ENCODE results near the gene ATP8B3.

Gene ATP8B3

GRCh38 chr19:1847684-1848398 lies 35.8 kb upstream of the ATP8B3 start:
- CTCF ChIA-PET: interaction anchor here (2.0 to 13.7 kb wide), 3 partner anchors 10 to 23 kb away, joined by 7 to 292 read pairs (median 54); no protein-coding TSS in a partner anchor
- POLR2A ChIA-PET: no interaction called here
- H3K4me3 ChIP-seq (ENCODE audit: low read depth, low read length): peak overlapping the region; percentile 96
- TF ChIP-seq, protein P1, sequence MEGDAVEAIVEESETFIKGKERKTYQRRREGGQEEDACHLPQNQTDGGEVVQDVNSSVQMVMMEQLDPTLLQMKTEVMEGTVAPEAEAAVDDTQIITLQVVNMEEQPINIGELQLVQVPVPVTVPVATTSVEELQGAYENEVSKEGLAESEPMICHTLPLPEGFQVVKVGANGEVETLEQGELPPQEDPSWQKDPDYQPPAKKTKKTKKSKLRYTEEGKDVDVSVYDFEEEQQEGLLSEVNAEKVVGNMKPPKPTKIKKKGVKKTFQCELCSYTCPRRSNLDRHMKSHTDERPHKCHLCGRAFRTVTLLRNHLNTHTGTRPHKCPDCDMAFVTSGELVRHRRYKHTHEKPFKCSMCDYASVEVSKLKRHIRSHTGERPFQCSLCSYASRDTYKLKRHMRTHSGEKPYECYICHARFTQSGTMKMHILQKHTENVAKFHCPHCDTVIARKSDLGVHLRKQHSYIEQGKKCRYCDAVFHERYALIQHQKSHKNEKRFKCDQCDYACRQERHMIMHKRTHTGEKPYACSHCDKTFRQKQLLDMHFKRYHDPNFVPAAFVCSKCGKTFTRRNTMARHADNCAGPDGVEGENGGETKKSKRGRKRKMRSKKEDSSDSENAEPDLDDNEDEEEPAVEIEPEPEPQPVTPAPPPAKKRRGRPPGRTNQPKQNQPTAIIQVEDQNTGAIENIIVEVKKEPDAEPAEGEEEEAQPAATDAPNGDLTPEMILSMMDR (IDR thresholded peaks at IDR 0.05; ENCODE audit: insufficient read depth, low read length, missing control alignments): no peak
- DNase-seq (ENCODE audit: low read depth, low spot score): no peak

DNA sequence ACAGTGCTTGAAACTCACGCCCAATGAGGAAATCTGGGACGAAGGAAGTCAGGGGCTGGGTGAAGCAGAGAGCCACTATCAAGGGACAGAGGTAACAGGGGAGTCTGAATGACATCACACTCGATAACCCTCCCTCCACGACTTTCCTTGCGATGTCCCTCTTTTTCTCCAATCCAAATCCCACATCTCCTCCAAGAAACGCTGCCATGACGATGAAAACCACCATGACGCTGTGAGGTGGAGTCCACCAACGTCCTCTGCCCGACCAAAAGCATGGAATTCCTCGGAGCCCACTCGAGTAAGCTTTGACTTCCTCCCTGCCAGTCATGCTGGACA lies 35.2 kb upstream of the ATP8B3 start:
- TF ChIP-seq, protein P1 (IDR thresholded peaks at IDR 0.05; ENCODE audit: insufficient read depth, low read length, missing control alignments): no peak
- no peak for DNase-seq (ENCODE audit: low read depth, low spot score)
- peak overlapping the region; percentile 96 for H3K4me3 ChIP-seq (ENCODE audit: low read depth, low read length)
- ChIA-PET POLR2A (no interaction called here), CTCF (interaction anchor here (2.0 to 13.7 kb wide), 4 partner anchors 8 to 23 kb away, joined by 6 to 292 read pairs (median 30); no protein-coding TSS in a partner anchor)

DNA sequence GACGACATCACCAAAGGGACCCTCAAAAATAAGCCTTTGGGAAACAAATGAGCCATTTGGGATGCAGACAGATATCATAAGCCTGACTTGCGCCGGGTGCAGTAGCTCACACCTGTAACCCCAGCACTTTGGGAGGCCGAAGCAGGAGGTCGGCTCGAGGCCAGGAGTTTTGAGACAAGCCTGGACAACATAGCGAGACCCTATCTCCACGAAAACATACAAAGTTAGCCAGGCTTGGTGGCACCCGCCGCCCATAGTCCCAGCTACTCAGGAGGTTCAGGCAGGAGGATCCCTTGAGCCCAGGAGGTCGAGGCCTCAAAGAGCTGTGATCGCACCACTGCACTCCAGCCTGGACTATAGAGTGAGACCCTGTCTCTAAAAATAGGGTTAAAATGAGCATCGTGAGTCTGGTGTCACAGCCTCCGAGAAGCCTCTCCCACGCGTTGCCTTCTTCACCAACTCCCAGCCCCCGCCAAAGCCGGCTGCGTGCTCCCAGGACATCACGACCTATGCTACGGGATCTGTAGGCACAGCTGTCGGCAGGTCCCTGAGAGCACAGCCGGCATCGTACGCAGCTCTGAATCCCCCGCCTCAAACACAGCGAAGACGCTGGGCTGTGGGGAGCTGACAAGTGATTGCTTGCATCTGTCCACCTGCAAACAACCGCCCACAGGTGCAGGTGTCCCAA lies 34.6 kb upstream of the ATP8B3 start:
- CTCF ChIA-PET: interaction anchor here (1.2 to 13.7 kb wide), 5 partner anchors 8 to 22 kb away, joined by 3 to 292 read pairs (median 7); no protein-coding TSS in a partner anchor
- TF ChIP-seq, protein P1 (IDR thresholded peaks at IDR 0.05; ENCODE audit: insufficient read depth, low read length, missing control alignments): no peak
- POLR2A ChIA-PET: no interaction called here
- H3K4me3 ChIP-seq (ENCODE audit: low read depth, low read length): peak overlapping the region; percentile 96
- no peak for DNase-seq (ENCODE audit: low read depth, low spot score)

DNA sequence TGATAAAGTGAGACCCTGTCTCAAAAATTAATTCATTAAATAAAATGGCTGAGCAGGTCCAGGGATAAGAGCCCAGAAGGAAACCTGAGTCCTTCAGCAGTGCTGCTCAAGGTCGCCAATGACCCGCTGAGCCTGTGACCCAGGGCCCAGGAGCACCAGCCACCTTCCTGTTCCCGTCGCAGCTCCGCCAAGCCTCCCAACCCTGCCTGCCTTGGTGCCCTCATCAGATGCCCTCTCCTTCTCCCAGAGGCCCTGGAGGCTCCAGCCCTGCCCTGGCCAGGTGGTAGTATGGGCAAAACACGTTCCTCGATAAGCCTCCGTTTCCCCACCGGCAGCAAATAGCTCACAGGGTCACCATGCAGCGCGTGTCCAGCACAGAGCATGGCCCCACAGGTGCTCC lies 33.6 kb upstream of the ATP8B3 start:
- DNase-seq (ENCODE audit: low read depth, low spot score): no peak
- TF ChIP-seq, protein P1 (IDR thresholded peaks at IDR 0.05; ENCODE audit: insufficient read depth, low read length, missing control alignments): no peak
- H3K4me3 ChIP-seq (ENCODE audit: low read depth, low read length): no peak overlapping the region
- ChIA-PET POLR2A (no interaction called here), CTCF (interaction anchor here (2.1 to 13.7 kb wide), 3 partner anchors 8 to 21 kb away, joined by 6 to 292 read pairs (median 54); no protein-coding TSS in a partner anchor)

DNA sequence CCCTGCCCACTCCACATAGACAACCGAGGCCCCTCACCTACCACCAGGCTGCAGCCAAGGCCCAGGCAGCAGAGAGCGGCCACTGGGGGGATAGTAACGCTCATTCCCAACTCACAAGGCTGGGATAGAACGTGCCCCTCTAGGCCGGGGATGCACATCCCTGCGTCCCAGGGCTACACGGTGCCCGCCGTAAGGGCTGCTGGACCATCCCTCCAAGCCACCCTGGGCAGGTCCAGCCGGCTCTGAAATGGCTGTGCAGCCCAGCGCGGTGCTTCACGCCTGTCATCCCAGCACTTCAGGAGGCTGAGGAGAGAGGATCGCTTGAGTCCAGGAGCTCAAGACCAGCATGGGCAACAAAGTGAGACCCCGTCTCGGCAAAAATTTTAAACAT lies 33.0 kb upstream of the ATP8B3 start:
- TF ChIP-seq, protein P1 (IDR thresholded peaks at IDR 0.05; ENCODE audit: insufficient read depth, low read length, missing control alignments): no peak
- DNase-seq (ENCODE audit: low read depth, low spot score): no peak
- no peak overlapping the region for H3K4me3 ChIP-seq (ENCODE audit: low read depth, low read length)
- ChIA-PET CTCF (interaction anchor here (2.1 to 13.7 kb wide), 4 partner anchors 7 to 20 kb away, joined by 6 to 292 read pairs (median 34); no protein-coding TSS in a partner anchor), POLR2A (no interaction called here)

GRCh38 chr19:1844513-1845124 lies 32.5 kb upstream of the ATP8B3 start:
- ChIA-PET CTCF (interaction anchor here (2.4 to 13.7 kb wide), 3 partner anchors 7 to 20 kb away, joined by 14 to 292 read pairs (median 54); no protein-coding TSS in a partner anchor), POLR2A (no interaction called here)
- DNase-seq (ENCODE audit: low read depth, low spot score): no peak
- TF ChIP-seq, protein P1 (IDR thresholded peaks at IDR 0.05; ENCODE audit: insufficient read depth, low read length, missing control alignments): no peak
- no peak overlapping the region for H3K4me3 ChIP-seq (ENCODE audit: low read depth, low read length)

Data from AG04449 (cell line).